Measurements from ENCODE around the gene CENPO. TPM values are rescaled to one million over a fixed set of nuclear protein-coding genes. Genes with fewer than 3 reads are reported as not detected.
A peak's percentile ranks its signal among the peaks of the same experiment; 100 is the strongest.

CENPO gene
- total RNA-seq, 2 donors from 2014 or later, result 27.3 to 40.3 TPM

DNA sequence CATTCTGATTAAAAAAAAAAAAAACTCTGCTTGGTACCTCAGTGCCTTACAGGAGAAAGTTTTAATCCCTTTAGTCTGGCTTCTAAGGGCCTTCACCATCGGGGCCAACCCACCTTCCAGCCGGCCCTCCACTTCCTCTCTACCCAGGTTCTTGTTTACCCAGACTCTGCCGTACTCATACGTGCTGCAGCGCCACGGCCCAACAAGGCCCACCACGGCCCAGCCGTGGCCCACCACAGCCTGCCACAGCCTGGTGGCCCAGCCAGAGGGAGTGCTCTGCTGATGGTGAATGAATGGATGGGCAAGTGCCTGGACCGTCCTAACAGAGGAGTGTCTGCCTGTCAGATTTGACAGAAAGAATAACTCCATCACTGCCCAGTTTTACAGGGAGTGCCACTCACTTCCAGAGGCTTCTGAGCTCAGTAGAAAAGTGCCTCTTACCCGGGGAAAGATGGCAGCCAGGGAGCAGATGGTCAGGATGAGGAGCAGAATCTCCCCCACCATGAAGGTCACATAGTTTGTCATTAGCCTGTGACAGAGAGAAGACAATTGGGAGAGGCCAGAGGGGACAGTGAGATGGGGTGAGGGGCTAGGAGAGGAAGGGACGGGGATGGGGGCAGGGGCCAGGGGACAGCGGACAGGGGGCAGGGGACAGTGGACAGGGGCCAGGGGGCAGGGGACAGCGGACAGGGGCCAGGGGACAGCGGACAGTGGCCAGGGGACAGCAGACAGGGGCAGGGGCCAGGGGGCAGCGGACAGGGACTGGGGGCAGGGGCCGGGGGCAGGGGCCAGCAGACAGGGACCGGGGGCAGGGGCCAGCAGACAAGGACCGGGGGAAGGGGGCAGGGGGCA lies 38.2 kb downstream of the CENPO start:
- H3K9me3 ChIP-seq (ENCODE audit: control insufficient read depth, low read length), result peaks cover 6% of the 10 kb centered on the region
- peaks cover 29% of the 10 kb centered on the region for H3K36me3 Mint-ChIP-seq (ENCODE audit: low read depth)
- H3K27ac ChIP-seq (ENCODE audit: low read depth, low read length), result peak overlapping the region; percentile 0
- H3K27me3 ChIP-seq (ENCODE audit: control insufficient read depth, insufficient read depth, low read length, poor library complexity, severe bottlenecking), result no peaks in the 10 kb centered on the region
- no peak overlapping the region for H3K4me3 Mint-ChIP-seq
- peaks cover 1% of the 10 kb centered on the region for H3K9me3 Mint-ChIP-seq
- TF ChIP-seq, protein P1, sequence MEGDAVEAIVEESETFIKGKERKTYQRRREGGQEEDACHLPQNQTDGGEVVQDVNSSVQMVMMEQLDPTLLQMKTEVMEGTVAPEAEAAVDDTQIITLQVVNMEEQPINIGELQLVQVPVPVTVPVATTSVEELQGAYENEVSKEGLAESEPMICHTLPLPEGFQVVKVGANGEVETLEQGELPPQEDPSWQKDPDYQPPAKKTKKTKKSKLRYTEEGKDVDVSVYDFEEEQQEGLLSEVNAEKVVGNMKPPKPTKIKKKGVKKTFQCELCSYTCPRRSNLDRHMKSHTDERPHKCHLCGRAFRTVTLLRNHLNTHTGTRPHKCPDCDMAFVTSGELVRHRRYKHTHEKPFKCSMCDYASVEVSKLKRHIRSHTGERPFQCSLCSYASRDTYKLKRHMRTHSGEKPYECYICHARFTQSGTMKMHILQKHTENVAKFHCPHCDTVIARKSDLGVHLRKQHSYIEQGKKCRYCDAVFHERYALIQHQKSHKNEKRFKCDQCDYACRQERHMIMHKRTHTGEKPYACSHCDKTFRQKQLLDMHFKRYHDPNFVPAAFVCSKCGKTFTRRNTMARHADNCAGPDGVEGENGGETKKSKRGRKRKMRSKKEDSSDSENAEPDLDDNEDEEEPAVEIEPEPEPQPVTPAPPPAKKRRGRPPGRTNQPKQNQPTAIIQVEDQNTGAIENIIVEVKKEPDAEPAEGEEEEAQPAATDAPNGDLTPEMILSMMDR (conservative IDR thresholded peaks at IDR 0.05), result no peak
- H3K4me1 ChIP-seq (ENCODE audit: control insufficient read depth, insufficient read depth, low read length), result no peaks in the 10 kb centered on the region
- no peak overlapping the region for H3K4me3 ChIP-seq (ENCODE audit: low read length)
- H3K27ac Mint-ChIP-seq, result no peak overlapping the region
- WGBS, 2 experiments (ENCODE audit: insufficient coverage in 1 of 2, insufficient read length in 1 of 2), result 89 to 91% methylated on average over 2 to 12 of the region's 18 CpGs
- peaks cover 19% of the 10 kb centered on the region for H3K4me1 Mint-ChIP-seq
- no peak overlapping the region for H3K9ac ChIP-seq (ENCODE audit: extremely low read depth, low read length, poor library complexity, severe bottlenecking)
- peaks cover 4% of the 10 kb centered on the region for H3K36me3 ChIP-seq (ENCODE audit: control insufficient read depth, insufficient read depth, low read length)
- no peak for DNase-seq
- no peaks in the 10 kb centered on the region for H3K27me3 Mint-ChIP-seq (ENCODE audit: insufficient read depth)

DNA sequence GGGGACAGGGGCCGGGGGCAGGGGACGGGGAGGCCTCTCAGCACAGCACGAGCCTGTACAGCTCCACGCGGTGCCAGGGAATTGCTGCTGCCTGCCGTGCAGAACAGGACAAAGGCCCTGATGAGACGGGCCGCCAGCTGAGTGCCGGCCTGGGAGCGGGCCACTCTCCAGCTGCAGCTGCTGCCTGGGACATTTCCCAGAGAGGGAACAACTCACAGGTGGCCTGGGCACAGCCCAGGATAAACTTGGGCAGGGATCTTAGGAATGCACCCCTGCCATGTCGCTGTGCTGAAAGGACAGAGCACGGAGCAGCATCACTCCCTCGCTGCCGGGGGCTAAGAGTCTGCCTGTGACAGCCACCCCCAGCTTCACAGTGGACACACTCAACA lies 38.8 kb downstream of the CENPO start:
- peaks cover 6% of the 10 kb centered on the region for H3K9me3 ChIP-seq (ENCODE audit: control insufficient read depth, low read length)
- no peak overlapping the region for H3K4me3 ChIP-seq (ENCODE audit: low read length)
- H3K4me3 Mint-ChIP-seq, result no peak overlapping the region
- H3K36me3 ChIP-seq (ENCODE audit: control insufficient read depth, insufficient read depth, low read length), result peaks cover 4% of the 10 kb centered on the region
- H3K27ac Mint-ChIP-seq, result peak overlapping the region; percentile 16
- 50 to 85% methylated on average over 7 to 14 of the region's 14 CpGs for WGBS, 2 experiments (ENCODE audit: insufficient coverage in 1 of 2, insufficient read length in 1 of 2)
- peaks cover 19% of the 10 kb centered on the region for H3K4me1 Mint-ChIP-seq
- H3K27me3 Mint-ChIP-seq (ENCODE audit: insufficient read depth), result no peaks in the 10 kb centered on the region
- H3K9ac ChIP-seq (ENCODE audit: extremely low read depth, low read length, poor library complexity, severe bottlenecking), result no peak overlapping the region
- no peak for DNase-seq
- peaks cover 1% of the 10 kb centered on the region for H3K9me3 Mint-ChIP-seq
- H3K4me1 ChIP-seq (ENCODE audit: control insufficient read depth, insufficient read depth, low read length), result no peaks in the 10 kb centered on the region
- H3K27me3 ChIP-seq (ENCODE audit: control insufficient read depth, insufficient read depth, low read length, poor library complexity, severe bottlenecking), result no peaks in the 10 kb centered on the region
- H3K36me3 Mint-ChIP-seq (ENCODE audit: low read depth), result peaks cover 29% of the 10 kb centered on the region
- peak overlapping the region; percentile 75 for H3K27ac ChIP-seq (ENCODE audit: low read depth, low read length)
- TF ChIP-seq, protein P1 (conservative IDR thresholded peaks at IDR 0.05), result no peak

DNA sequence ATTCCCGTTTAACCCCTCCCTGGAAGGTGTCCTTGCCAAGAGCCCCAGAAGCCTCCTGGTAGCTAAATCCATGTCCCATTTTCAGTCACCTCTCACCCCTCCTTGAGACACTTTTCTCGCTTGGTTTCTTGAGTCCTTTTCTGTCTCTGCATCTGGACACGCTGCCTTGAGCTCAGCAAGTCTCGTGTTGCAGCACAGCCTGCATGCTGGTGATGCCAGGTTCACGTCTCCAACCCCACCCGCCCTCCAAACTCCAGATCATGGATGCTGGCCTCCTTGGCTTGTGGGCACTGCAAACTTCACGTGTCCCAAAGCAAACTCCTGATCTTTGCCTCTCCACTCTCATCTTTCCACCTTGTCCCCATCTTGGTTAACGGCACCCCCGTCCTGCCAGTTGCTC lies 39.3 kb downstream of the CENPO start:
- WGBS, 2 experiments (ENCODE audit: insufficient coverage in 1 of 2, insufficient read length in 1 of 2), result 76 to 80% methylated on average over 8 to 9 of the region's 9 CpGs
- no peak for DNase-seq
- H3K4me3 Mint-ChIP-seq, result no peak overlapping the region
- Histone ChIP-seq H3K4me1 (ENCODE audit: control insufficient read depth, insufficient read depth, low read length) (no peaks in the 10 kb centered on the region), H3K4me3 (ENCODE audit: low read length) (no peak overlapping the region), H3K9me3 (ENCODE audit: control insufficient read depth, low read length) (peaks cover 6% of the 10 kb centered on the region), H3K27me3 (ENCODE audit: control insufficient read depth, insufficient read depth, low read length, poor library complexity, severe bottlenecking) (no peaks in the 10 kb centered on the region), H3K9ac (ENCODE audit: extremely low read depth, low read length, poor library complexity, severe bottlenecking) (no peak overlapping the region), H3K27ac (ENCODE audit: low read depth, low read length) (peak overlapping the region; percentile 75), H3K36me3 (ENCODE audit: control insufficient read depth, insufficient read depth, low read length) (peaks cover 4% of the 10 kb centered on the region)
- peaks cover 29% of the 10 kb centered on the region for H3K36me3 Mint-ChIP-seq (ENCODE audit: low read depth)
- H3K27ac Mint-ChIP-seq, result peak overlapping the region; percentile 16
- H3K27me3 Mint-ChIP-seq (ENCODE audit: insufficient read depth), result no peaks in the 10 kb centered on the region
- H3K4me1 Mint-ChIP-seq, result peaks cover 14% of the 10 kb centered on the region
- peaks cover 1% of the 10 kb centered on the region for H3K9me3 Mint-ChIP-seq
- TF ChIP-seq, protein P1 (conservative IDR thresholded peaks at IDR 0.05), result no peak
